HepG2 (cell line): ENCODE measurements around the gene DNAL4. TPM values are rescaled to one million over a fixed set of nuclear protein-coding genes. Genes with fewer than 3 reads are reported as not detected.

Source experiments
- ATAC-seq: fragments of 200-7000 bp; cut with Tn5 transposase; 3 replicates; pipeline ENCODE4 v1.9.1; 2020; ENCODE audit warnings: mild to moderate bottlenecking, moderate library complexity
- BruUV-seq: library from RNA; stranded (reverse); fragments of 400-500 nt; replicated peaks from 2 replicates; lab custom pipeline; 2021; lab: Mats Ljungman, UMichigan
- CTCF ChIA-PET: fragments of 300-600 bp; formaldehyde crosslinking; extraction: SDS; loops from one replicate; lab custom pipeline; 2021; ENCODE audit warnings: low total read pairs, inconsistent platforms, low intra/inter-chr PET ratio; lab: Yijun Ruan, JAX
- POLR2A ChIA-PET: fragments of 350-600 bp; sonication (Branson Sonifier 250); formaldehyde crosslinking; loops from one replicate; lab custom pipeline; 2020; ENCODE audit warnings: antibody characterized with exemption, inconsistent platforms; lab: Yijun Ruan, JAX
- DNase-seq: peaks from one replicate; pipeline ENCODE4 v3.0.0-alpha.2; 2015; ENCODE audit warnings: low spot score
- FAIRE-seq: peaks from 3 replicates; lab custom pipeline; 2011; peaks lifted over from hg19 to GRCh38; lab: Jason Lieb, UNC
- H2AFZ ChIP-seq: one replicate; pipeline ENCODE4 v1.6.1; 2011; ENCODE audit warnings: low read length, inconsistent platforms
- H3K27ac ChIP-seq: fragments of 300-600 bp; 3 replicates; pipeline ENCODE4 v1.8.0; 2011; ENCODE audit warnings: mixed run types, mild to moderate bottlenecking, mixed read lengths, low read length, inconsistent platforms; ENCODE audit not compliant: insufficient read depth; ENCODE audit errors: extremely low read length
- H3K27me3 ChIP-seq, 2 experiments: fragments of 200-600 bp in 1 of 2; 2 replicates in 1 of 2; 3 replicates in 1 of 2; pipeline versions ENCODE4 v1.6.0 to v1.8.0; 2011; ENCODE audit warnings: low read length in 2 of 2, mild to moderate bottlenecking in 2 of 2, moderate library complexity in 2 of 2, inconsistent platforms in 1 of 2; ENCODE audit not compliant: insufficient read depth in 2 of 2, control insufficient read depth in 1 of 2
- H3K36me3 ChIP-seq, 2 experiments: fragments of 200-600 bp in 1 of 2; replicated peaks in 1 of 2; 2 replicates in 1 of 2; 3 replicates in 1 of 2; pipeline versions ENCODE4 v1.5.1 to v1.8.0; 2011; ENCODE audit warnings: low read length in 2 of 2, inconsistent platforms in 1 of 2; ENCODE audit not compliant: insufficient read depth in 2 of 2, control insufficient read depth in 1 of 2
- H3K4me1 ChIP-seq: 2 replicates; pipeline ENCODE4 v1.5.1; 2012; ENCODE audit warnings: low read length, inconsistent platforms; ENCODE audit not compliant: insufficient read depth
- H3K4me2 ChIP-seq: 2 replicates; pipeline ENCODE4 v1.6.0; 2011; ENCODE audit warnings: low read depth, low read length, inconsistent platforms
- H3K4me3 ChIP-seq, 3 experiments: fragments of 200-600 bp in 1 of 3; sonication (generic), shearing (Covaris generic) in 1 of 3; replicated peaks in 1 of 3; 2 replicates each; pipeline ENCODE4 v1.5.1; 2011 to 2016; ENCODE audit warnings: low read length in 3 of 3, inconsistent platforms in 2 of 3, low read depth in 2 of 3, mild to moderate bottlenecking in 2 of 3, control low read depth in 1 of 3, mixed read lengths in 1 of 3; ENCODE audit not compliant: insufficient read depth in 1 of 3
- H3K79me2 ChIP-seq: one replicate; pipeline ENCODE4 v1.6.1; 2011; ENCODE audit warnings: low read length, inconsistent platforms; ENCODE audit not compliant: insufficient read depth
- H3K9ac ChIP-seq: 2 replicates; pipeline ENCODE4 v1.6.0; 2011; ENCODE audit warnings: mild to moderate bottlenecking, low read depth, low read length, inconsistent platforms; ENCODE audit not compliant: insufficient read depth
- H3K9me3 ChIP-seq: 2 replicates; pipeline ENCODE4 v1.5.1; 2012; ENCODE audit warnings: mild to moderate bottlenecking, low read length
- H4K20me1 ChIP-seq: 2 replicates; pipeline ENCODE4 v1.6.0; 2011; ENCODE audit warnings: inconsistent platforms, mild to moderate bottlenecking, low read length, moderate library complexity; ENCODE audit not compliant: insufficient read depth
- AGO2 ChIP-seq: fragments of 200-400 bp; formaldehyde crosslinking; optimal IDR thresholded peaks from 2 replicates; pipeline ENCODE3; 2017; ENCODE audit warnings: mild to moderate bottlenecking, low read depth, low read length, moderate library complexity
- CREB3 ChIP-seq: sonication (generic); formaldehyde crosslinking; IDR thresholded peaks from 2 replicates; pipeline ENCODE4 v1.5.0; 2020; ENCODE audit warnings: missing genetic modification reagents
- HHEX ChIP-seq: IDR thresholded peaks from 2 replicates; pipeline ENCODE4 v1.6.1; 2016; ENCODE audit warnings: control low read depth
- MTERF4 ChIP-seq: sonication (generic); formaldehyde crosslinking; IDR thresholded peaks from 2 replicates; pipeline ENCODE4 v1.8.0; 2023; ENCODE audit warnings: mild to moderate bottlenecking, missing genetic modification reagents
- NCOA2 ChIP-seq: sonication (generic); formaldehyde crosslinking; IDR thresholded peaks from 2 replicates; pipeline ENCODE4 v1.8.0; 2022; ENCODE audit warnings: inconsistent platforms
- POLR2AphosphoS5 ChIP-seq: IDR thresholded peaks from 2 replicates; pipeline ENCODE4 v1.6.1; 2012; ENCODE audit warnings: low read depth, low read length
- RARA ChIP-seq: IDR thresholded peaks from 2 replicates; pipeline ENCODE4 v1.6.1; 2016; ENCODE audit warnings: missing genetic modification reagents, missing compliant biosample characterization
- RBM22 ChIP-seq: fragments of 200-400 bp; formaldehyde crosslinking; optimal IDR thresholded peaks from 2 replicates; pipeline ENCODE3; 2017; ENCODE audit warnings: mild to moderate bottlenecking, low read length, moderate library complexity
- ZHX1 ChIP-seq: sonication (generic); formaldehyde crosslinking; IDR thresholded peaks from 2 replicates; pipeline ENCODE4 v1.8.1; 2022; ENCODE audit warnings: low read depth, mild to moderate bottlenecking, missing genetic modification reagents
- ZNF205 ChIP-seq: IDR thresholded peaks from 2 replicates; pipeline ENCODE4 v1.6.1; 2018; ENCODE audit warnings: missing biosample characterization, missing genetic modification reagents
- ZNF3 ChIP-seq: IDR thresholded peaks from 2 replicates; pipeline ENCODE4 v1.7.0; 2017; ENCODE audit warnings: inconsistent platforms
- ZNF350 ChIP-seq: sonication (generic); formaldehyde crosslinking; IDR thresholded peaks from 2 replicates; pipeline ENCODE4 v1.4.0; 2020; ENCODE audit warnings: mild to moderate bottlenecking, low read depth, missing genetic modification reagents, borderline replicate concordance
- ZNF598 ChIP-seq: sonication (generic); formaldehyde crosslinking; IDR thresholded peaks from 2 replicates; pipeline ENCODE4 v1.5.1; 2020; ENCODE audit warnings: mild to moderate bottlenecking, missing genetic modification reagents, borderline replicate concordance
- ZNF761 ChIP-seq: sonication (generic); formaldehyde crosslinking; conservative IDR thresholded peaks from 2 replicates; pipeline ENCODE4 v1.4.0; 2020; ENCODE audit warnings: mild to moderate bottlenecking, missing genetic modification reagents
- ZNF770 ChIP-seq: sonication (generic); formaldehyde crosslinking; IDR thresholded peaks from 2 replicates; pipeline ENCODE4 v1.5.0; 2020; ENCODE audit warnings: mild to moderate bottlenecking, missing genetic modification reagents
- ZSCAN31 ChIP-seq: sonication (generic); formaldehyde crosslinking; IDR thresholded peaks from 2 replicates; pipeline ENCODE4 v1.5.0; 2020; ENCODE audit warnings: low read depth, mild to moderate bottlenecking, missing genetic modification reagents
- WGBS: methylation state at CpG from one replicate; pipeline ENCODE4 v1.1.6; 2017; ENCODE audit warnings: low lambda C conversion rate; 5-methylcytosine and 5-hydroxymethylcytosine counted together
- in situ Hi-C: cut with HindIII; loops from 2 replicates; pipeline ENCODE4 v1.10.0; 2017; ENCODE audit warnings: low pct_unique_long_range_greater_than_20kb; ENCODE audit not compliant: extremely low pct_ligation_motif_present
- intact Hi-C: fragments of 100-400 bp; cut with micrococcal nuclease; formaldehyde crosslinking; loops from one replicate; pipeline ENCODE4 v1.10.0; 2022; ENCODE audit not compliant: unreplicated experiment
- polyA plus RNA-seq, 8 experiments: library from polyadenylated mRNA; depleted of rRNA in 3 of 8; stranded (reverse) in 7 of 8; unstranded in 1 of 8; fragments of >200 nt; fragmentation: Illumina TruSeq in 4 of 8; extraction: Trizol in 4 of 8; gene quantifications; 2 replicates each; pipeline versions ENCODE4 v1.2.1 to v1.2.3, GENCODE V29; 2011 to 2016; ENCODE audit warnings: low read depth in 4 of 8, missing spikeins in 1 of 8, mixed read lengths in 1 of 8; ENCODE audit not compliant: insufficient read depth in 1 of 8
- total RNA-seq, 5 experiments: library from RNA; depleted of rRNA; stranded (reverse); fragments of >200 nt; fragmentation: Illumina TruSeq; extraction: Trizol; gene quantifications; 2 replicates each; pipeline ENCODE4 v1.2.3, GENCODE V29; 2016; ENCODE audit warnings: low read depth in 1 of 5

The DNAL4 gene
- total and polyA plus RNA-seq, 2 of the 13 experiments (the other 11 are each of a cell fraction or from before 2014, with no cell fraction given), result 8.0 to 10.7 TPM

- Histone ChIP-seq H3K27me3 (no peaks in the 10 kb centered on the region; a peak in 1 of 5 replicates), H2AFZ (no peak overlapping the region), H3K4me1 (peaks cover 17% of the 10 kb centered on the region), H4K20me1 (peaks cover 11% of the 10 kb centered on the region; the same call in 1 of the 2 replicates), H3K36me3 (peaks cover 28 to 54% of the 10 kb centered on the region in 2 experiments), H3K27ac (peak overlapping the region; percentile 15), H3K4me3 (no peak overlapping the region), H3K79me2 (no peaks in the 10 kb centered on the region), H3K9me3 (no peaks in the 10 kb centered on the region), H3K4me2 (no peak overlapping the region), H3K9ac (no peak overlapping the region)
- BruUV-seq, result TSS peak; percentile 8
- FAIRE-seq (no peak), DNase-seq (no peak), ATAC-seq (peak; percentile 1; the same call in 1 of the 3 replicates)
- in situ Hi-C loops, result no loop called here
- intact Hi-C loops, result loop anchor here (1.0 kb wide), 1 partner anchor 32 kb away; no protein-coding TSS in a partner anchor
- ChIA-PET CTCF (interaction anchor here (1.2 to 2.4 kb wide), 2 partner anchors 32 to 135 kb away, joined by 3 to 9 read pairs; no protein-coding TSS in a partner anchor), POLR2A (interaction anchor here (0.8 to 3.4 kb wide), 5 partner anchors 13 to 32 kb away, joined by 3 to 22 read pairs (median 4); no protein-coding TSS in a partner anchor)
- WGBS, result 78% methylated on average over 4 of the region's 8 CpGs
- no peak for TF ChIP-seq MTERF4 (CRISPR knock-in tag)
- TF ChIP-seq POLR2AphosphoS5, result peak; percentile 3; the same call in 1 of the 2 replicates
- no peak for TF ChIP-seq HHEX
- TF ChIP-seq ZNF770 (CRISPR knock-in tag), result no peak
- no peak for TF ChIP-seq NCOA2
- 0 out of 2 replicates have a peak, but pooled peaks have one; percentile 29 for TF ChIP-seq ZSCAN31
- TF ChIP-seq ZNF350 (CRISPR knock-in tag), result 0 out of 2 replicates have a peak, but pooled peaks have one; percentile 45
- TF ChIP-seq RBM22, result peak; percentile 47
- TF ChIP-seq ZNF598 (CRISPR knock-in tag), result no peak
- no peak for TF ChIP-seq ZNF3
- no peak for TF ChIP-seq RARA (CRISPR knock-in tag)
- TF ChIP-seq CREB3, result no peak
- TF ChIP-seq ZHX1 (CRISPR knock-in tag), result no peak
- no peak for TF ChIP-seq ZNF205 (CRISPR knock-in tag)
- peak; percentile 7 for TF ChIP-seq AGO2
- no peak for TF ChIP-seq ZNF761 (CRISPR knock-in tag)
Observed at GRCh38 chr22:38733724-38734381, 60.1 kb downstream of the DNAL4 start.
